ENCODE results near the gene GRM3. TPM values are rescaled to one million over a fixed set of nuclear protein-coding genes. Genes with fewer than 3 reads are reported as not detected.

Gene GRM3
- total RNA-seq, 1 donor, result not detected

DNA sequence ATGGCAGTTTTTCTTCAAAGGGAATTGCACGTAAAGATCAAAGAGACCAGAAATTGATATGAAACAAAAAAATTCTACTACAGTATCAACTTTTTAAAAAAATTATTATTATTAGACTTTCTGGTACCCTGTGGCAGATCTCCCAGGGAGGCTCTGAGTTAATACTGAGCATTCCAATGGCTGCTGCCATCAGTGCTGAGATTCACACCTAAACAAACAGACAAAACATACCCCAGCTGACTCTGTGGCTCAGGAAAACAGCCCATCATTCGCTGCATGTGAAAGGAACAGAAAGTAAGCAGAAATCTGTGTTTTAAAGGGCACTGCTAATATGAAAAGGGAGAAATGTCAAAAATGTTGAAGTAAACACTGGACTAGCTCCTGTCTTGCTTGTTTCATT lies 118.4 kb downstream of the GRM3 start:
- DNase-seq (ENCODE audit: low read depth), result no peak
- TF ChIP-seq, protein P1, sequence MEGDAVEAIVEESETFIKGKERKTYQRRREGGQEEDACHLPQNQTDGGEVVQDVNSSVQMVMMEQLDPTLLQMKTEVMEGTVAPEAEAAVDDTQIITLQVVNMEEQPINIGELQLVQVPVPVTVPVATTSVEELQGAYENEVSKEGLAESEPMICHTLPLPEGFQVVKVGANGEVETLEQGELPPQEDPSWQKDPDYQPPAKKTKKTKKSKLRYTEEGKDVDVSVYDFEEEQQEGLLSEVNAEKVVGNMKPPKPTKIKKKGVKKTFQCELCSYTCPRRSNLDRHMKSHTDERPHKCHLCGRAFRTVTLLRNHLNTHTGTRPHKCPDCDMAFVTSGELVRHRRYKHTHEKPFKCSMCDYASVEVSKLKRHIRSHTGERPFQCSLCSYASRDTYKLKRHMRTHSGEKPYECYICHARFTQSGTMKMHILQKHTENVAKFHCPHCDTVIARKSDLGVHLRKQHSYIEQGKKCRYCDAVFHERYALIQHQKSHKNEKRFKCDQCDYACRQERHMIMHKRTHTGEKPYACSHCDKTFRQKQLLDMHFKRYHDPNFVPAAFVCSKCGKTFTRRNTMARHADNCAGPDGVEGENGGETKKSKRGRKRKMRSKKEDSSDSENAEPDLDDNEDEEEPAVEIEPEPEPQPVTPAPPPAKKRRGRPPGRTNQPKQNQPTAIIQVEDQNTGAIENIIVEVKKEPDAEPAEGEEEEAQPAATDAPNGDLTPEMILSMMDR (IDR thresholded peaks at IDR 0.05; ENCODE audit: insufficient read depth, low read length), result no peak
- H3K4me3 ChIP-seq (ENCODE audit: low read depth, low read length), result no peak overlapping the region

DNA sequence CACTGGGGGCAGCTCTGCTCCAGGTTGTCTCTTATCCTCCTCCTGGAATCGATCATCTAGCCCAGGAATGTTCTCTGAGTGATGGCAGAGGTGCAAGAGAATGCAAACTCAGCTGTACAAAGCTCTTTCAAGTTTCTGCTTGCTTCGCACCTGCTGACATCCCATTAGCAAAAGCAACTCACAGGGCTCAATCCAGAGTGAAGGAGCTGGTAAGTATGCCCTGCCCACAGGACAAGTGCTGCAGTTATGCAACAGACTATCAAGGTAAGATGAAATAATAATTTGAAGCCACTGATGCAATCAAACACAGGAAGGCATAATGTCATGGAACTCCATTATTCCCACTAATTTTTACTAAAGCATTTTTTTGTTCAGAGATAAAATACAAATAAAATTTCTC lies 122.2 kb downstream of the GRM3 start:
- H3K4me3 ChIP-seq (ENCODE audit: low read depth, low read length), result no peak overlapping the region
- DNase-seq (ENCODE audit: low read depth), result no peak
- TF ChIP-seq, protein P1 (IDR thresholded peaks at IDR 0.05; ENCODE audit: insufficient read depth, low read length), result no peak

DNA sequence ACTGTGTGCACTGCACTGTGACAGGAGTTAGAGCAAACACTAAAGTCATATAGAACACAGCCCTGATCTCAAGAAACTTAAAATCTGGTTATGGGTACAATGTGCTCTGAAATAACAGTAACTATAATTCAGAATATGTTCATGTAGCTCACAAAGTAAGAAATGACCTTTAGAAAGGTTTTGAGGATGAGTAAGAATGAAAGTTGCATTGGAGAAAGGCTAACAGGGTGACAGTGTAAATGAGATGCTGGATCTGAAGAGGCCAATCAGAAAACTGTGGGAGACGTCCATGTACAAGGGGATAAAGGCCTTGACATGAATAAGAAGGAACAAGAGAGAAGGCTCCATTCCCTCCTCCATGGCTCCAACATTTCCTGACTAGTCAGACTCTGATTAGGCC lies 124.7 kb downstream of the GRM3 start:
- TF ChIP-seq, protein P1 (IDR thresholded peaks at IDR 0.05; ENCODE audit: insufficient read depth, low read length), result no peak
- no peak overlapping the region for H3K4me3 ChIP-seq (ENCODE audit: low read depth, low read length)
- no peak for DNase-seq (ENCODE audit: low read depth)

DNA sequence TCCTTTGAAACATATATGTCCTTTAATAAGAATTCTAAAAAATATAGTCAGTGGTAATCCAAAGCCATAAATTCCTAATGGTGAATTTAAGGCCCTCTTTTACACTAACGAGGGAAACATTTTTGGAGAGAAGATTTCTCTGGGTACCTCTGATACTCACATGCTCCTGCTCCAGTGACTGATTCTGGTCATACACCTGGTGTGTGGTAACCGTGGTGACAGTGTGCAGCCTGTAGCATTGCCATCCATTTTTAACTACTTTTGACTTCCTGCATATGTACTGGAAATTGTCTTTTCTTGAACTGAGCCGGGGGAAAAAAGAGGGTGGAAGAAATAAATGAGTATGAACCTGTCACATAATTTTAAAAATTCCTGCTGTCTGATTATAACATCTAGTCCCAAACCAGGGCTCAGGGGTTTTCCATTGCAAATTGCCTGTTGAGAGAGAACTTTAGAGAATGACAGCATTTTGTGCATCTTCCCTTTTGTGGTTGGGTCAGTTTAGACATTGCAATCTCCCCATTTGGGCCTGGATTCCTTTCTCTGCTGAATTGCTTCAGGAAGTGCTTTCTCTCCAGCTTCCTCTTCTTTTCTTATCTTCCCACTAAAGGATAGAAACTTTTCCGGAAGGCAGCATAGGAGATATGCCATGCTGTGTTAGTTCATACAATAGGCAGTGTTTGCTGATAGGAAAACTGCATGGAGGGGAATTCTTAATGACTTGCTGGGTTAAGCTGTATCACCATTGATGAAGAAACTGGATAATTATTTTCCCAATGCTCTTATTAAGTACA lies 125.5 kb downstream of the GRM3 start:
- TF ChIP-seq, protein P1 (IDR thresholded peaks at IDR 0.05; ENCODE audit: insufficient read depth, low read length), result no peak
- no peak for DNase-seq (ENCODE audit: low read depth)
- no peak overlapping the region for H3K4me3 ChIP-seq (ENCODE audit: low read depth, low read length)

DNA sequence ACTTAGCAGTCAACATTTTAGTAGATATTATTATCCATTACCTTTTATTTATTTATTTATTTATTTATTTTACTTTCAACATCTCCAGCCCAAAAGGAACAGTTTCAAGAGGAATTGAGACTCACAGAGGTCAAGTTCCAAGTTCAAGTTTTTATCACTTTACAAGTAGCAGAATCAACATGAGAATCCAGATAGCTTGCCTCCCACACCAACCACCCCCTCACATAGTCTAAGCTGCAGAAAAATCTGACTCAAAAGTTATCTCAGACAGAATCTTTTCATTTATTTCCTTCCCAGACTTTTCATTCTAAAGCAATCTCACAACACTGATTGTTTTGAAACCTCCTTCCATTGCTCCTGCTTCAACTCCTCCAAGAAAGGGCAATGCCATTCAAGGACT lies 129.6 kb downstream of the GRM3 start:
- H3K4me3 ChIP-seq (ENCODE audit: low read depth, low read length), result no peak overlapping the region
- no peak for DNase-seq (ENCODE audit: low read depth)
- TF ChIP-seq, protein P1 (IDR thresholded peaks at IDR 0.05; ENCODE audit: insufficient read depth, low read length), result no peak

DNA sequence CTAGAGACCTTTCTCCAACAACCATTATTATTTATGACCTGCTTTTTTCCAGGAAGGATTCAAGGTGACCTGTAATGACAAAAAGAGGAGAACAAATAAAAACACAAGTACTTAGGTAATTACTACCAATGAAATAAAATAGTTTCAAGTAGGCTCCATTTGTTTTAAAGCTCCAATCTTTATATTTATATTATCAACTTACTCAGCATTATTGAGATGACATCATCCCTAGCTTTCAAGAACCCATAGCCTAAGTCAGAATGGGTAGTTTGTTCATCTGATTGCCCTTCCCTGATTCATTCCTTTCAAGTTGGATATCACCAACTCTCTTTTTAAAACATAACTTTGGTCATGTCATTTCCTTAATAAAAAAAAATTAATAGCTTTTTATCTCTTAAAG lies 131.5 kb downstream of the GRM3 start:
- no peak for DNase-seq (ENCODE audit: low read depth)
- TF ChIP-seq, protein P1 (IDR thresholded peaks at IDR 0.05; ENCODE audit: insufficient read depth, low read length), result no peak
- H3K4me3 ChIP-seq (ENCODE audit: low read depth, low read length), result no peak overlapping the region

DNA sequence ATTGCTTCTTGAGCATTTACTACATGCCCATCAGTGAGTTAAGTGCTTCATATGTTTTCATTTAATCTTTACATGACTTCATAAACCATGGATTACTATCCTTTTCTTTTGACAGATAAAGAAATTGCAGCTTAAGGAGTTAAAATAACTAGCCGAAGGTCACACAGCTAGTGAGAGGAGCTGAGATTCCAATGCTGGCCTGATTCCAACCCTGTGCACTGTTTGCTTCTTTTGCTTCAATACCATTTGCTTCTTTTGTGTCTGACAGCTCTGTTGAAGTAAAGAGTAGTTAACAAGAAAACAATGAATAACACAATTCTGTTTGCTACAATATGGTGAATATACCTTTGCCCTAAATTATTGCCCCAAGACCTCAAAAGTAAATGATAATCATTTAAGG lies 132.4 kb downstream of the GRM3 start:
- DNase-seq (ENCODE audit: low read depth), result no peak
- TF ChIP-seq, protein P1 (IDR thresholded peaks at IDR 0.05; ENCODE audit: insufficient read depth, low read length), result no peak
- H3K4me3 ChIP-seq (ENCODE audit: low read depth, low read length), result no peak overlapping the region
